ENCODE data around the gene ADAM19.

ADAM19 gene

GRCh38 chr5:157460921-157461792 lies 114.4 kb downstream of the ADAM19 start:
- no peak overlapping the region for H3K27ac ChIP-seq
- no peak for TF ChIP-seq CTCF (IDR thresholded peaks at IDR 0.05; ENCODE audit: low read depth, low read length)
- no peaks in the 10 kb centered on the region for H3K36me3 ChIP-seq
- no peak for DNase-seq
- H3K27me3 ChIP-seq (ENCODE audit: insufficient read depth, low read depth, severe bottlenecking) = no peaks in the 10 kb centered on the region
- H3K9me3 ChIP-seq (ENCODE audit: severe bottlenecking) = no peaks in the 10 kb centered on the region
- H3K4me3 ChIP-seq (ENCODE audit: low read depth, low read length) = no peak overlapping the region

- H3K27me3 ChIP-seq (ENCODE audit: insufficient read depth, low read depth, severe bottlenecking) = no peaks in the 10 kb centered on the region
- H3K27ac ChIP-seq = no peak within 1 kb of the TSS
- no peak for TF ChIP-seq CTCF (IDR thresholded peaks at IDR 0.05; ENCODE audit: low read depth, low read length)
- no peaks in the 10 kb centered on the region for H3K9me3 ChIP-seq (ENCODE audit: severe bottlenecking)
- no peak for DNase-seq
- no peaks in the 10 kb centered on the region for H3K36me3 ChIP-seq
- peak within 1 kb of the TSS; percentile 43 for H3K4me3 ChIP-seq (ENCODE audit: low read depth, low read length)
These were observed 115.6 kb downstream of the ADAM19 start, which contains the start of gene NIPAL4 for GRCh38 chr5:157459715-157460599. TSS of gene NIPAL4 (plus strand) at chr5:157460213. CDS start at chr5:157460321, 108 bp downstream.

- Histone ChIP-seq H3K27ac (no peak overlapping the region), H3K4me3 (ENCODE audit: low read depth, low read length) (no peak overlapping the region), H3K36me3 (no peaks in the 10 kb centered on the region), H3K27me3 (ENCODE audit: insufficient read depth, low read depth, severe bottlenecking) (no peaks in the 10 kb centered on the region), H3K9me3 (ENCODE audit: severe bottlenecking) (no peaks in the 10 kb centered on the region)
- no peak for TF ChIP-seq CTCF (IDR thresholded peaks at IDR 0.05; ENCODE audit: low read depth, low read length)
- DNase-seq = no peak
These were observed 116.7 kb downstream of the ADAM19 start for GRCh38 chr5:157458835-157459234.

GRCh38 chr5:157457391-157457790 lies 118.2 kb downstream of the ADAM19 start:
- no peak for DNase-seq
- TF ChIP-seq CTCF (IDR thresholded peaks at IDR 0.05; ENCODE audit: low read depth, low read length) = no peak
- no peak overlapping the region for H3K27ac ChIP-seq

GRCh38 chr5:157456301-157456700 lies 119.3 kb downstream of the ADAM19 start:
- H3K4me3 ChIP-seq (ENCODE audit: low read depth, low read length) = no peak overlapping the region
- no peaks in the 10 kb centered on the region for H3K27me3 ChIP-seq (ENCODE audit: insufficient read depth, low read depth, severe bottlenecking)
- no peaks in the 10 kb centered on the region for H3K9me3 ChIP-seq (ENCODE audit: severe bottlenecking)
- no peaks in the 10 kb centered on the region for H3K36me3 ChIP-seq
- TF ChIP-seq CTCF (IDR thresholded peaks at IDR 0.05; ENCODE audit: low read depth, low read length) = no peak
- DNase-seq = no peak
- no peak overlapping the region for H3K27ac ChIP-seq

More at GRCh38 chr5:157457391-157457790, 118.2 kb downstream of the ADAM19 start:
- no peaks in the 10 kb centered on the region for H3K27me3 ChIP-seq (ENCODE audit: insufficient read depth, low read depth, severe bottlenecking)
- H3K36me3 ChIP-seq = no peaks in the 10 kb centered on the region
- H3K4me3 ChIP-seq (ENCODE audit: low read depth, low read length) = no peak overlapping the region
- no peaks in the 10 kb centered on the region for H3K9me3 ChIP-seq (ENCODE audit: severe bottlenecking)

All from WERI-Rb-1 (cell line).